Amygdala (tissue), 56 donors: ENCODE results near the gene LINC01488.

Source experiments
- DNase-seq, 56 donors: peaks; one replicate each; lab custom pipeline; 2025; lab: John Stamatoyannopoulos, UW

LINC01488 gene

DNA sequence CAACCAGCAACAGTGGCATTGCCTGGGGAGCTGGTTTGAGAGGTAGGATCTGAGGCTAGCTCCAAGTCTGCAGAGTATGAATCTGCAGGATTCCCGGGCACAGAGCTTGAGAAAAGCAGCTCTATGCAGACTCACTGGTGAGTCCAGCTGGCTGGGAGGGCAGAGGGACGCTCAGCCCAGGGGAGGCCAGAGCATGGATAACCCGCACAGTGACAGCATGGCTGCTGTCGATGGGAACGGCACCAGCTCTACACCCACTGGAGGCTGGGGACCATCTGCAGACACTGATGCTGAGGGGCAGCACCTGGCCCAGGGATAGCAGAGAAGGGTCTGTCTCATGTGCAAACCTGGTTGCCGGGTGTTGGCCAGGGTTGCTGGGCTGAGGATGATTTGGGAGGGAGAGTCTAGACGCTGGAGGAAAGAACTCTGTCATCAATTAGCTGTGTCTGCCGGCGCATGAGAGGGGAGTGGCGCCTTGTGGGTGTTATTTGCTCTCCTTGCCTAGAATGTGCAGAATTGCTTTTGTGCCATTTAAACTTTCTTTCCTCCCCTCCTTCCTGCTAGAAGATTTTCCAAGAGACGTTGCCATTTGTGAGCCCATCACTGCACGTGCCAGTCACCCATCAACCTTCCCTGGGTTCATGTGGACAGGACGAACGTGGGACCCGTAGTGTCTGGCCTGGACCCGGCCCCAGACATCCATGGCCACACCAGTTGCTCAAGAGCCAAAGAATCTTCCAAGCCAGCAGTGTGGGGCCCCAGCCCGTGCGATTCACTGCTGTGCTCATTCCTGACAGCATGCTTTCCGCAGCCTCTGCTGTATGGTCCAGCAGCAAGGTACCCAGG, 19.1 kb upstream of the LINC01488 start:
- DNase-seq, result no peak

DNA sequence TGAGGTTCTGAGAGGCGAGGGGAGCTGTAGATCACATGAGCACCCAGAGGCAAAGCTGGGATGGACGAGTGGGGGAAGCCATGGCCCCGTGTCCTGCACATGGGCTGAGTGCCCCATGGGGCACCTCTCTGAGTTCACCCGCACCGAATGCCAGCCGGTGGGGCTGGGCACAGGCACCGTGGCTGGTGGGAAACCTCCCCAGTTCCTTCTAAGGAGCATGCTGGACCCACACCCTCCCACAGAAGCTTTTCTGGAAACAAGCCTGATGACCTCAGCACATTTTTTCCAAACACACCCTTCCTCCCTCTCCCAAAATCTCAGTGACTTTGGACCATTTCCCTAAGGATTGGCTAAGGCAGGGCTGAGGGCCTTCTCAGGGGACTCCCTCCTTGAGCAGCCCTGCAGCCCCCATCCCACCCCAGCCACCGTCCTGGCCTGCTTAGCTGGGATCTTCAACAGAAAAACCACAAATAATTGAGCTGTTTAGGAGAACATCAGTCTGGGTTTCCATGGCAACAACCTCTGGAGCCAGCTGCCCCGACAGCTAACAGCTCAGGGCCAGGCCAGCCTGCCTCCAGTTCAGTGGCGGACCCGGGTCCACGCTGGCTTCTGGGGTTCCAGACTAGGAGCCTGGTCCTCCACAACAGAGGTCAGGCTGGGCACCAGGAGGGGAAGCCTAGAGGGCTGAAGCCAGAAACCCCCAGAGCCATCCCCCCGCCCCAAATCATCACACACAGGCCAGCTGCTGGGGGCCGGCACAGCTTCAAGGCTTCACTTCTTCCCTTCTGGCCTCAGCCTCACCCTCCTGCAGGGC, 18.1 kb upstream of the LINC01488 start:
- no peak for DNase-seq

DNA sequence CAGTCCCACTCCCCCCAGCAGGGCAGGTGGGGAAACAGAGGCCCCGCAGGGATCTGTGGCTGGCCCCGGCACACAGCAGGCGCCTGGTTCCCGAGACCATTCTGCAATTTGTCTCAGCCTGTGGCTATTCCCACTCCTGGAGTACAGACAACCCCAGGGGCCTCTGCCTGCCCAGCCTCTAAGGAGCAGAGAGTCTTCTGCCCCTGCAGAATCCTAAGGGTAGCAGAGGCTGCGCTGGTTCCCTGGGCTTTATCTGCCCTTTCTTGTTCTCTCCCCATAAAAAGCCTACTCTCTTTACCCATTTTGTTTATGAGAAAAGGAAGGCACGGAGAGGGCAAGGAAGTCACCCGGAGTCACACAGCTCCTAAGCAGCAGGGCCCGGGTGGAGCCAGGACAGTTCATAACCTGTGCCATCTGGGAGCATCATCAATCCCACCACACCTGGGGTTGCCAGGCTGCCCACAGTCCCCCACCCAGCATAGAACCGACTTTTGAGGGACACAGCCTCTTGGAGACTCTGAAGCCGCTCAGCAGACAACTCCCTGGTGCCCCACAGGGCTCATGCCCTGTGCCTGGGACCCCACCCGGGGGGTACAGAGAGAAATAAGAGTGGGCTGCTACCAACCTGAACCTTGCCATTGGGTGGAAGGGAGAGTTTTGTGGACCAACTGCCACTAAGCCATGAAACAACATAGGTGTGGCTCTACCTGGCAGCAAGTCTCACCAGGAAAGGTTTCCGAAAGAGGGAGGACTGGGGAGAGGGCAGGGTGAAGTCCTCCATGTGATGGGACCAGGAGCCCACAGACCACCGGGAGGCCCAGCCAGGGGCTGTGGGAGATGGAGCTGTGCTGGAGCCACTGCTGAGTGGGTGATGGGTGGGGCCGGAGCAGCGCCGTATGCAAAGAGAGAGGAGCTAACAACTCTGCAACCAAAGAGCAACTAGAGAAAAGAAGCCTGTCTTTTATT, 17.2 kb upstream of the LINC01488 start:
- no peak for DNase-seq

DNA sequence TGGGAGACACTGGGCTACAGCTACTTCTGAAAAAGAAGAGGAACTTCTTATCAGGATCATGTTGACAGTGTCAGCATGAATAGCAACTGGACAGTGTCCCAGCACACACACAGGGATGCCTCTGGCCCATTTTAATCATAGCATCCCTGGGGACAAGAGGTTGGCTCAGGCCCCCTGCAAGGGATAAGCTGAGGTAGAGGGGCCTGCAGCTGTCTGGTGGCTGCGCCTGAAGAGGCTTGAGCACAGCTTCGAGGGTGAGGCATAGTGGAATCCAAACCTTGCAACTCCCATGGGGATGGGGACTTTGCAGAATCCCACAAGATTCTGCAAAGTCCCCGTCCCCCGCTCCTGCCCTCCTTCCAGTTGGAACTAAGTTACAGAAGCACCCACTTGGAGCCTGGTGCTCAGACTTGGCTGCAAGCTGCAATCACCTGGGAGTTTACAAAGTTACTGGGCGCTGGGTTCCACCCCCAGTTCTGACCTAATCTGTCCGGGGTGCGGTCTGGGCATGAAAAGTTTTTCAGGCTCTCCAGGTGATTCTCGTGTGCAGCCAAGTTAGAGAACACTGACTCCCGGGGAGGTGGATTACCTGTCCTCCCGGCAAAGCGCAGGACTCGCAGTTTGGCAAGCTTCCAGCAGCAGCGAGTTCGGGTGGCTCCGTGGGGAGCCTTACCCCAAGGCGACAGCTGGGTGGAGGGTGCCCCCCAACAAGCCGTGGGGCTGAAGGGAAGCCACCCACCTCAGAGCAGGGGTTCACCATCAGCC, 16.0 kb upstream of the LINC01488 start:
- DNase-seq, result no peak

DNA sequence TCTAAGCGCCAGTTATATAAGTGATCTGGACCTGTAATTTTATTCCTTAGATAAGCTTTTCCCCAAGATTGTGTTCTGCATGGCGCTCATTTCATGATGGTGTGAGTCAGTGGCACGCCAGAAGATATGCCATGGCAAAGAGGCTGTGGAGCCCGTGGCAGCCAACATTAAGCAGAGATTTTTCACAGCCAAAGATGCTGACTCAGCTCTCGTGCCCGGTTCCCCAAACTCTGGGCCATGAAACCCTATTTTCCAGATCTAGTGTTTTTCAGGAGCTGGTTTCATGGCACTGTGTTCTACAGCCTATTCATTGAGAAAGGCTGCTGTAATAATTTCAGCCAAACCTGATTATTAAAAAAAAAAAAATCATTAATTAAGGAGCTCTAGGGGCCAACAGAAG, 15.4 kb upstream of the LINC01488 start:
- no peak for DNase-seq

DNA sequence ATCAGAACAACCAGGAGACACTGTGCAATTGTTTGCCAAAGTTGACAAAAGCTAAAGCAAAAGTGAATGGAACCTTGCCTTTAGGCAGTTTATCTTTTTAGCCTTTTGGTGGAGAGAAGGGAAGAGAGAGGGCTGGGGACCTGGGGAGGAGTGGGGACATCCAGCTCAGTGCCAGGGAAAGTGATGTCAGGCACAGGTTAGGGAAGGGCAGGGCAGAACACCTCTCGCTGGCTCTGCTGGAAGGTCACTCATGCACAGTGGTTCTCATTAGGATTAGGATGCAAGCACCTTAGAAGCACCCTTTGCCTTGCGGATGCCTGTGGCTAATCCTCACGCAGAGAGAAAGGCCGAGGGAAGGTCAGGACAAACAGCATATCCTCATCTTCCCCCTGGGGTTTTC, 14.3 kb upstream of the LINC01488 start:
- DNase-seq, result no peak

DNA sequence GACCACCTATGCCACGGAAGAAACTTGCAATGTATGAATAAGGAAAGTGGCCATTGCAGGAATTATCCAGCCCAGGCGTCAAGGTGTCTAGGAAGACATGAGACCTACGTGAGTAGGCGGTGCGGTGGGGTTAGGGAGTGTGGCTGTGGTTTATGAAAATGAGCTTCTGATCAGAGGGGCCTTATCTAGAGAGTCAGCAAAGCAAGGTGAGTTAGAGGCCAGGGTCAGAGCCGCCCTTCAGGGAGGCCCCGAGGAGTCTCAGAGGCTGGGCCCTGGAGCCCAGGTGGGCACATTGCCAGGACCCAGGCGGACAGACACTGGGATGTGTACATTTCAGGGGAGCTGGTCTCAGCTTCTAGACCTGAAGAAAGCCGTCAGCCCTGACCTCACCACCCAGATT, 13.8 kb upstream of the LINC01488 start:
- DNase-seq, result no peak

DNA sequence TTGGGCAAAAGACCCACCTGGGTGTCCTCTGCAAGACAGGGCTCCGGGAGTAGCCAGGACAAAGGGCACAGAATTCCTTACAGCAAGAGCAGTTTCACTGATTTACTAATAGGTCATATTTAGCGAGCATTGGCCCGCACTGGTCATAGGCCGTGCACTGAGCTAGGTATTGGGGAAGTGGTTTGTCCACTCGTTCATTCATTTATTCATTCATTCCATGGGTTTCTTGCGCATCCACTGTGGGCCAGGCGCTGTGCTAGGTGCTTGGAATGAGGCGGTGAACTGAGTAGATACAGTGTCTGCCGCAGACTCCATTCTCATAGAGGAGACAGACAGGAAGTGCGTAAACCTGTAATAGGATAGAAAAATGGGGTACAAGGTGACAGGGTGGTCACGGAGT, 13.2 kb upstream of the LINC01488 start:
- no peak for DNase-seq

DNA sequence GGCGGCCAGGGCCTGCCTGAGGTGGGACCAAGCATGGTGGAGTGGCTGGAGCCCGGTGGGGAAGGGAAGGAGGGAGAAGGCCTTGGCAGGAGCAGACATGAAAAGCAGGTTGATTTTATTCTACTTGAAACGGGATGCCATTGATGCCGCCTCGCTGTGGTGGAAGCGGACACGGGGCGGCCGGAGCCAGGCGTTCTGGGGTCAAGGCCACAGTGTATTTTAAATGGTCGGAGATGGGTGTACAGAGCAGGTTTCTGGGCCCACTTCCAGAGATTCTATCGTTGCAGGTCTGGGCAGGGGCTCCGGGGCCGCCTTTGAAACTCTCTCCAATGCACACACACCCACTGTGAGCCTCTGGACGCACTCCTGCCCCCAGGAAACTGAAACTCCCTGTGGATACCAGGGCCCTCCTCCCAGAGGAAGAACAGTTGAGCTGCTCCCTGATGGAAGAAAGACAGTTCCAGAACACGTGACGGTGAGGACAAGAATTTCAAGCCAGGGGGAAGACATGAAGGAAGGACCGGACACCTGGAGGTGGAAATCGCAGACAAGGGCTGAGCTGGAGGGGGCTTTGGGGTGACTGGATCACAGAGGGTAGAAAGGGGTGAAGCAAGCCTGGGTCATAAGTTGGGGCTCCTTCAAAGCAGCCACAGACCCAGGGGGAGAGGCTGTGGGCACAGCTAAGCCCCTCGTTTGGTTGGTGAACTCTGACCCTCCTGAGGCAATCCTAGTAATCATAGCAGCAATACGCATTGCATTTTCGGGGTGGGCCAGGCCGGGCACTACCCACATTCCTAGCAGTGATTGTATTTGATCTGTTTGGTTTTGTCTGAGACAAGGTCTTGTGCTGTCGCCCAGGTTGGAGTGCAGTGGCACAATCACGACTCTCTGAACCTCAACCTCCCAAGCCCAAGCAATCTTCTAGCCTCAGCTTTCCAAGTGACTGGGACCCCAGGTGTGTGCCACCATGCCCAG, 12.3 kb upstream of the LINC01488 start:
- no peak for DNase-seq

DNA sequence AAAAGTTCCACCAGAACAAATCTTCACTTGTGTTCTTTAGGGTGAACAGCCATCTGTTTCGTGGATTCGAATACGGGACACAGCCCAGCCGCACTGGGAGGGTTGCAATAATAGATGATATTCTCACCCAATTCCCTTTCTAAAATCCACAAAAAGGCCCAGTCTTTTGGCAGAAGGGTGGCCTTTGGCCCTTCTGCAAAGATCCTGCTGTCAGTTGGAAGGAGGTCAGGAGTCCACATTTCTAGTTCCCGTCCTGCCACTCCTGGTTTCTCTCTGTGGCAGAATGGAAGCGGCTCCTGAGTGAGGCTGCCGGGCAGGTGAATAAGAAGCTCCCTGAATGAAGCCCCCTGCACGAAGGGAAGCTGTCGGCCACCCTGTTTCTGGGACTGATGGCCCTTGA, 11.2 kb upstream of the LINC01488 start:
- DNase-seq, result no peak

DNA sequence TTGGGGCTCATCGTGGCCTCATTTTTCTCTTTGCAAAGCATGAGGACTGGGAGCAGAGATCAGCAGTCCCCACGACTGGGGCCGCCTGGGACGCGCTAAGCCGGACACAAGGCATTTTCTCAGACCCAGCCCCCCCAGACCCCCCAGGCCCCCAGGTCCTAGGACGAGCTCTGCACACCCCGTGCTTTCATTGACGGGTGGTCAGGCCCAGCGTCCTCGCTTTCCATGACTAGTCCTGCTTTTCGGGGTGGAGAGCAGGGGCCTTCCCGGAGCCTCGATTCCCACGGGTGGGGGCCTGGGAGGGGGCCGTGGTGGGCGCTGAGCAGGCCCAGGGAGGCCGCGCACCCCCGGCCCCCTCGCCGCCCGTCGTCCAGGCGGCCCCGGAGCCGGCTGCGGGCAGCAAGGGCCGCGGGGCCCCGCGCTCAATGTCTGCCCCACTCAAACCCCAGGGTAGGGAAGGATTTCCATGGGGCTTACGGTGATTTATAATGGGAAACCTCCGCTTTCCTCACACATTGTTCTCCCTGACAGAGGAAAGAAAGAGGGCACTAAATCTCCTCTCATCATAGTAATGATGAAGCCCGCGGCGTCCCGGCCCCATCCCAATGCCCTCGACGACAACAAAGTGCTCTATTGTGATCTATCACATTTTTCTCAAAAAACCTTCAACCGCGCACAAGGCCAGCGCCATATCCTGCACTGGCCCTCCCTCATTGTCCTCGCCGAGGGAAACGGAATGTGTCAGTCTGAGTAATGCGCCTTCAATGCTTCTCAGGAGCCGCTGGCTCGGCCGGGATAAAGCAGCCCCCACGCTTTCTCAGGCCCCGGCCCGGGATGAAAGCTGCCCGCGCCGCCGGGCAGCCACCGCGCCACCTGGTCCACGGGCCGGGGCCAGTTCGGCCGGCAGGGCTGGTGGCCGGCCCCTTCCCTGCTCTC, 10.4 kb upstream of the LINC01488 start:
- DNase-seq, result no peak

DNA sequence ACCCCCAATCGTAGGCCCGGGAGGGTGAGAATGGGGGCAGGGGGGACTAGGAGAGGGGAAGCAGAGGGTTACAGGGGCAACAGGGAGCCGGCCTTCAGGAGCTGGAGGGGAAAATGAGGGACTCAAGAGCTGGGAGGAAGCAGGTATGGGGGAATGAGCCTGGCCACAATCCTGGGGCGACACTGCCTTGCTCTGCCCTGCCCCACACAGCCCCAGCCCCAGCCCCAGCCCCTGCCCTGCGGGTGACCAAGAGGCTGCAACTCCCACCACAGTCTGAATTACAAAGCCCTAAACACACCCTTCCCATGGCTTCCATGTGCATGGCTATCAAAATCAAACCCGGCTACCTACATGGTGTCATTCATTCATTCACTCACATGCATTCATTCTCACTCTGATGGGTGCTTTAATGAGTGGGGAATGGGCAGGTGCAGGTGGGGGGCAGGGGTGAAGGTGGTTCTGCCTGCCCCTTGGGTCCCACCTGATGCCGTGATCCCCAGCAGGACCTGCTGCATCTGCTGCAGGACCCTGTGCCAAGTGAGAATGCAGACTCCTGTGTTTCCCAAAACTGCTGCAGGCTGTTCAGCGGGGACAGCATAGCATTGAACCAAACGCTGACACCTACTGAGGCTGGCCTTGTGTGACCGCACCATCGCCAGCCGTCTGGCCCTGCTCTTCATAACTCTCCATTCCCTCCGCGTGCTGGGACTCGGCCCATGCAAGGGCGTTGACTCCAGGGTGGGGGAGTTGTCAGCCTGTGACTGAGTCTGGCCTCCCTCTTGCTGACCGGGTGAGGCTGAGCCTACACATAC, 9.5 kb upstream of the LINC01488 start:
- DNase-seq, result no peak

DNA sequence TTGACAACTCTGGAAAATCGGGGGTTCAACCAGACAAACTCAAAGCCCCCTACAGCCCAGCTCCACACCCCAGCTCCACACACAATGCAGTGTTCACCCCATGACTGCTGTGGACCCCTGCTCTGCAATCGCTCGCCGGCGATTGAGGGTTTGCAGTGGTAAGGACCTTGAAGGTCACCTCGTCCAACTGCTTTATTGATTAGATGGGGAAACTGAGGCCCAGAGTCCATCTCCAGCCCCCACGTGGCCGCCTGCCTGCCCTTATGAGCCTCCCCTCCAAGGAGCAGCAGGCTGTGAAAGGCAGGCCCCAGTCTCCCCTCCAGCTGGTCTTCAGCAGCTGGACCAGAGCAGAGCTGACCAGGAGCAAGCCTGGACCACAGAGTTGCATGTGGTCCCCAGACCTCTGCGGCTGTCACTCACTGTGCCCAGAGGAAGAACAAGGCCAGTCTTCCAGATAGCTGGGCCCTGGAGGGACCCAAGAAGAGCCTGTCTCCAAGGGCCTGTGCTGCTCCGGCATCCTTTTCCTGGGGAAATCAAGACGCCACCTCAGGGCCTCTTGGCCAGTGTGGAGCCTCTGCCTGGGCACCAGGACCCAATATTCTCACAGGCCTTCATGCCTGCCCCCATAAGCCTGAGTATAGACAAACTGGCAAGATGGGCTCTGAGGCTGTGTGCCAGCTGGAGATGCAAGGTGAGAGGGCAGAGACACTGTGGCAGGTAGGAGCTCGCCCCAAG, 8.8 kb upstream of the LINC01488 start:
- no peak for DNase-seq

DNA sequence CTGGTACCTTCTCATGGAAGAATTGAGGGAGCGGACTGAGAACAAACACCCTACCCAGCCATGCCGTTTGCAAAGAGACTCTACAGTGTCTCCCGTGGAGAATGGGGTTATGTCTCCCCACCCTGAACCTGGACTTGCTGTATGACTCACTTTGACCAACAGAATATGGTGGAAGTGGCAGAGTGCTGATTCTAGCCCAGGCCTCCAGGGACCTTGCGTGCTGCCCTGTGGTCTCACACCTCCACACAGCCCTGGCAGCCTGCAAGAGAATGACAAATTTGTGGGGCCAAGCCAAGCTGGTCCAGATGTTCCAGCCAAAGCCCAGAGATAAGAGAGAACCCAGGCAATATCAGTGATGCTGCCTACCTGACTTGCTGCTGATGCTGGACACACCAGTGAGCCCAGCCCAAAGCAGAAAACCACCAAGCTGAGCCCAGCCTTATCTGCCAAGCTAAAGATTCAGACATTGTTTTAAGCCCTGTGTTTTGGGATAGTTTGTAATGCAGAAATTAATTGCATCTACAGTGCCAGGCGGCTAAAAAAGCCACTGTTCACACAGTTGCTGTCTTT, 8.1 kb upstream of the LINC01488 start:
- DNase-seq, result no peak

DNA sequence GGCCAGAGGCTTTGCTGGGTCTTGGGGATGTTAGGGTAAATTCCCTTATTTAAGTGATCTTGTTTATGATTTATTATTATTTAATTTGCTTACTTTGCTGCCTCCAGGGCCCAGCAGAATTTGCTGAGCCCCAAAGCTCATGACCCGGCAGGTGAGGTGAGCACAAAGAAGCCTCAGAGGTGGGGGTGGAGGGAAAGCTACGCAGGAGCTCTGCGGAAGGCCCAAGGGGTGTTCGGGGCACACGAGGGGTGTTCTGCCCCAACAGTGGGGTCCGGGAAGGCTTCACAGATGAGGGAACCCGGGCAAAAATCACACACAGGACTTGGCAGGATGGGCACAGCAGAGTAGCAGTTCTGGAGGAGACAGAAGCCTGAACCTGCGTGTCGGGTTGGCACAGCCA, 6.7 kb upstream of the LINC01488 start:
- DNase-seq, result no peak
